ENCODE results near the gene SYNPO2. TPM values are rescaled to one million over a fixed set of nuclear protein-coding genes. Genes with fewer than 3 reads are reported as not detected.

Gene SYNPO2
- total RNA-seq, 1 donor from 2014 or later = 26.7 TPM

DNA sequence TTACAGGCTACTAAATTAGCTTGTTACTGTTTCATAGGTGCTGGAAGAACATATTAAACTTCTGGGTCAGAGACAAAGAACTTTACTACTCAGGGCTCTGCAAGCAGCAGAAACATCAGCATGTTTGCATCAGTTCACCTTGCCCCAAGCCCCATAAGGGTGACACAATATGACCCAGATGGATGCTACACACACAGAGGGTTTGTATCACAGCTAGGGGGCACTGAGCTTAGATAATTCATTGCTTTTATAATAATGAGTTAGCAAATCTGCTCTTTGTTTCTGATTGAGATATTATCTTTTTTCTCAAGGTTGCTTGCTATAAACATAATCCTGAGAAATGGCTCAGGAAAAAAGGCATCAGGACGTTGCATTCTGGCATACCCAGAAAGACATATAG, 4.8 kb upstream of the SYNPO2 start:
- no peak for DNase-seq

DNA sequence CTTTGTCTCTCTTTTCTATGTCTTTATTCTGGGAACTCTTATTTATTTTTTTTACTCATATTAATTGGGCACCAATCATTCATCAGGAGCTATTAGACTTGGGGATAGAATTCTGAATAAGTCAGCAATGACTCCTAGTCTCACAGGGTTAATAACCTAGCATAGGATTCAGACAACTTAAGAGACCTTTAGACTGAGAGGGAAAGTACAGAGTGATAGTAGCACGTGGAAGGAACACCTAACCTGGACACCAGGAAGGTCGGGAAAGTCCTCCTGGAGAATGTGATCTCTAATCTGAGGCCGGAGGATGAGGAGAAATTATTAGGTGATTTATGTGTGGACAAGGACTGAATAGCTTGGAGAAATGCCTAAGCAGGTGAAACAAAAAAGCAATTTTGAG, 3.9 kb upstream of the SYNPO2 start:
- no peak for DNase-seq

- peak; percentile 15 for DNase-seq
These were observed 648 bp downstream of the SYNPO2 start for GRCh38 chr4:118889312-118889691.

DNA sequence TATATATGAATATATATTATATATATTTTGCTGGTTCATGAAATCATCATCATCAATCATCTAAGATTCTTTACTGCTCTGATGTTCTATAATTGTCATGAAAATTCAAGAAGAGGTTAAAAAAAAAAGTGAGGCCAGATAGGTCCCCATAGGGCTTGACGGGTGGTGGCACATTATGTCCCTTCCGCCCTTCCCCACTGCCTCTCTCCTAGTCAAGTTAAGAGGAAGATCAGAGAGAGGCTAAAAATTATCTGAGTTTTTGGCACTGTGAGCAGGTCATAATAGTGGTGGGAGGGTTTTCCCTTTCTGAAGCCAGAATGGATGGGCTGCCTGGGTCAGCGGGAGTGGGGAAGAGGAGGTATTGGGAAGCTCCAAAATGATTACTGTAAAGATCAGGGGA, 5.4 kb downstream of the SYNPO2 start:
- no peak for DNase-seq

- no peak for DNase-seq
These were observed 9.6 kb downstream of the SYNPO2 start for GRCh38 chr4:118898221-118898620.

DNA sequence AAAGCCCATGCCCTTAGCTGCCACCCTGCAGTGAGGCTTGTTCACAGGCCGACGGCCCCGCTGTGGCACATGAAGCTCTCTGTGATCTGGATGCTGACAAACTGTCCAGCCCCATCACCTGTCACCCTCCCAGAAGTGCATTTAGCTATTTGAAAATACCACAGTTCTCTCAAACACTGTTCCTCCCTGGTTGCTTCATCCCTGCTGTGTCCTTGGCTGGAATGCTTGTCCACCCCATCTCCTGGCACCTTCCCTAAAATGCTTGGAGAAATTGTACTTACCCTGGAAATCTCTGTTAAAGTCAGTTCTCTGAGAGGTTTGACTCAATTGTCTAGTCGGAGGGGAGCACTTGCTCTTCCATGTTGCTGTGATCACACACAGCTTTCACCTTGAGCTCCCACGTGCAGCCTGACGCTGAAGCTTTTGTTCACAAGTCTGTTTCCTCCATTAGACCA, 10.1 kb downstream of the SYNPO2 start:
- no peak for DNase-seq

DNA sequence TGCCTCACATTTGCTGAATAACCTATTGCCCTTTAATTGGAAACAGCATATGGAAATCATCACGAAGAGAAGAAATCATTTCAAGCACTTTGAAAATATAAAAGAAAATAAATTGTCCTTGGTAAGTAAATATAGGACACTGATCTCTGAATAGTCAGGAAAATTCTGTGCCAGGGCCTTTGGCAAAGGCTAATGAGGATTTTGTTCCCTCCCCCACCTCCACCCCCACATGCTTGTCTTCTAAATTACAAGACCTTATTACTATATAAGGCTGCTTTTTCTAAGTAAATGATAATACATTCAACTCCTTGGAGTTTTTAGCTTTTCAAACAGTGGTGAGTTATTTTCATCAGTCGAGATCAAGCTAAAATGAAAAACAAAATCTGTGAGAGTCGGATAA, 15.8 kb downstream of the SYNPO2 start:
- no peak for DNase-seq

DNA sequence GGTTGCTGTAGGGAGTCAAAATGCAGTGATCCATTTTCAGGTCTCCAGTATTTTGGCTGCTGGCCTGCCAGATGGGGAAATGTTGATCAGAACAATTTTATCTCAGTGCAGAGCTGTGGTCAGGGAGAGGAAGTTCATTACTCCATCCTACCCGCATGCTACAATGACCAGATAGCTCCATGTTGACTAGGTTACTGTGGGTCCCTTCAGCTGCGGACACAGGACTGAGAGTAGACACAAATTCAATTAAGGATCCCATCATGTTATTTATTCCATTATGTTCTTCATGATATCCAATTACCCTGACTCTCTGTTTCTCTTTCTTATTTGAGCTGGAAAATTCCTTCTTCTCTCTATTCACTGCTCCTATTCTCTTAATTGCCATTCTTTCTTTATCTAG, 16.3 kb downstream of the SYNPO2 start:
- DNase-seq = no peak

- DNase-seq = no peak
These were observed 16.9 kb downstream of the SYNPO2 start for GRCh38 chr4:118905566-118905965.

DNA sequence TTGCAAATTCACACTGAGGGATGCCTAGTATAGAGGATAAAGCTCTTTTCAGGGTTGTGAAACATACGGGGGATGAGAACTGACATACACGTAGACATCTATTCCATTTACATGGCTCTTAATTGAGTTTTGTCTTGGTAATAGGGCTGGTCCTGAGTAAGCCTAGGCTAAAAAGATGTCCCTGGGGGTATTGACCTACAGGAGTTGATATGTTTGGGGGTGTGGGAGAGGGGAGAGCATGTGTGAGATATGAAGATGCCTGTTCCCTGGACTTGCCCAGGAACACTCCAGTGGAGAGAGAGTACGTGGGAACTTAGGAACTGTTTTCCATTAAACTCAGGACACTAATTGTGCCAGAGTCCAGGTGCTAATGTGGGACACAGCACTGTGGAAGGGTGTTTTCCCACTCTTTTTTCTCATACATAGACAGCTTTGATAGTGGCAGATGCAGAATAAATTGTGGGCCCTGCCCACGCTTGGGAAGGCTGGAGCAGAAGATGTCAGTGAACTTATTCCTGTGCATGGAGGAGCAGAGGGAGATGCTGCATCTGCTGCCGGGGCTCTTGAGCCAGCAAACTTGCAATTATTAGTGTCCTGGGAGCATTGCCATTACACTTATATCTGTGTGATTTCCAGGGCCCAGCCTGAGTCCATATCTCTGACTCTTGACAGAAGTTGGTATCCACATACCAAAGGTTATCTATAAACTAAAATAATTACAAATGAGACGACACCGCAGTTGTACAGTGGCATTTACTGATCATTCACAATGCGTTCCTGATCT, 20.7 kb downstream of the SYNPO2 start:
- DNase-seq = no peak

DNA sequence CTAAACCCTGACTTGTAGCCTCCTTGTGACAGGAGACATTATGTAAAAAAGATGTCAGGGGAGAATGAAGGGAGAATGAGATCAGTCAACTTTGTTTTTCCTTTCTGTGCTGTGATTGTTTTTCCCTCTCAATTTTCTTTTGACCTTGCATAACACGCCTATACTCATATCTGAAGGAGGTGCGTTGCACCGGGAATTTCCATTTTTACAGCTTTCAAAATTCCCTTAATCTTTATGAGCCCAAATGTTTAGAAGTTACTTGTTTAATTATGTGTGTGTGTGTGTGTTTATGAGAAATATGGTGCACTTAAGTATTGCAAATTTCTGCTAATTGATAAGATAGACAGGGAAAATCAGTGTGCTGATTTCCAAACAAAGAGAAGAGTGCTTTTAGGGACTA, 21.6 kb downstream of the SYNPO2 start:
- DNase-seq = no peak

DNA sequence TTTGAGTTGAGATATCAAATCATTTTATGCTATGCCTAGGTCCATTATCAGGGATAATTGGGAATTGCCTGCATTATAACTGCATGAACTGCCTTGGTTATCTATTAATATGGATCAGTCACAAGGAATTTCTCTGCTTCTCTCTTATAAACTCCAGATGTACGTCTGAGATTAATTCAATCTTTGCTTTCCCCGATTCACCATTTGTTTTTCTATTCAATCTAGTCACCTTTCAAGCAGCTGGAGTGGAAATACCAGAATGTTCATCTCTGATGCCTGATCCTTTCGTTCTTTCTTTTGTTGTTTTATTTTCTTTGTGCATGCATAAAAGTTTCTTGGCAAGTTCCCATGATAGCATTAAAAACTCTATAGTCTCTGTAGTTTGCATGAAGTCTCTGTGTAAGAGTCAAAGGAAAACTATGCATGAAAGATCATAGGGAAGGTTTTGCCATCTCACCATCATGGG, 22.6 kb downstream of the SYNPO2 start:
- peak; percentile 13 for DNase-seq

- DNase-seq = no peak
These were observed 26.8 kb downstream of the SYNPO2 start for GRCh38 chr4:118915468-118915867.

GRCh38 chr4:118916691-118917289, 28.1 kb downstream of the SYNPO2 start:
- no peak for DNase-seq

DNA sequence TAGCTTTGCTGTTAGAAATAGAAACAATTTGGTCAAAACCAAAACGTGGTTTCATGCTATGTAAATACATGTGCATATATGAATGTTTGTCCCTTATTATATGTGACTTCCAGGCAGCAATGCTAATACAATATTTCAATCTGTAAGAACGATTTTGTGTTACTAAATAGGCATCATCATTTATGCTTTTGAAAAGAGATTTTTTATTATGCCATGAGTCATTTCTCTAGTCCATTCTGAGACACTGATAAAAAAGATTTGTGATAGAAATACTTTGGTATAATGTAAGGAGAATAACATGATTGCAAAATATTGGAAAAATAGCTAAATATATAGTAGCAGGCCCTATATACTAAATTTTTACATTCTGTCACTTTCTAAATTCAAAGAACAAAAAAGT, 28.9 kb downstream of the SYNPO2 start:
- no peak for DNase-seq

DNA sequence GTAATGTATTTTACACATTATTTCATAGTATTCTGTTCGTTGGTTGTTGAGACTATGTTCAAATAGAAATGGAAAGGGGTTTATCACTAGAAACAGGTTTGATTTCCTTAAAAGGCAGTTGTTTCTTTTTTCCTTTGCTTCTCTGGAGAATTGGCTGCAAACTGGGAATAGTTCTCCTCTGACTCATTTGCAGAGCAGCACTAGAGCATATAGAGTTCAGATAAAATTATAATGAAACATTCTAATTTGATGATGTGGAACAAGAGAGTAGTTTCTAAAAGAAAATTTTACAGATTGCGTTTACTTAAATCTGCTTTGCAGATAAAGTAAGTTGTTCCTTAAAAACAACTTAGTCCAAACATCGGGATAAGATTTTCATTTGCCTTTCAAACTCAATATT, 29.7 kb downstream of the SYNPO2 start:
- DNase-seq = peak; percentile 38

GRCh38 chr4:118920247-118920646, 31.6 kb downstream of the SYNPO2 start:
- DNase-seq = peak; percentile 41

GRCh38 chr4:118921786-118922185, 33.1 kb downstream of the SYNPO2 start:
- DNase-seq = no peak

DNA sequence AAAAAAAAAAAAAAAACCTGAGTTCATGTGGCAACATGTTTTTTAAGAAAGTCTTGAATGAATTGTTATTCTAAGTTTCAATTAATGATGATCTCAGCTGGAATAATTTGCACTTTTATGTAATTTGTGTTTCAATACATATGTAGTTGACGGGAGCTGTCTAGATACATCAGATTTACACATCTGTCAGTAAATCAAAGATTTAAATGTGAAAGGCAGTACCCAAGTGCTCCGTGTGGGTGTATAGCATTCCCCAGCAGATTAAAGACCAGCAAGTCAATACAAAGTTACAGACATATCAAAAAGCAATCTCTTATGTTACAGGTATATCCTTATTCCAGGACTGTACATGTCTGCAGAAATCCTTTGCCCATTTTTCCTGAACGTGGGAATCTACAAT, 35.2 kb downstream of the SYNPO2 start:
- no peak for DNase-seq

DNA sequence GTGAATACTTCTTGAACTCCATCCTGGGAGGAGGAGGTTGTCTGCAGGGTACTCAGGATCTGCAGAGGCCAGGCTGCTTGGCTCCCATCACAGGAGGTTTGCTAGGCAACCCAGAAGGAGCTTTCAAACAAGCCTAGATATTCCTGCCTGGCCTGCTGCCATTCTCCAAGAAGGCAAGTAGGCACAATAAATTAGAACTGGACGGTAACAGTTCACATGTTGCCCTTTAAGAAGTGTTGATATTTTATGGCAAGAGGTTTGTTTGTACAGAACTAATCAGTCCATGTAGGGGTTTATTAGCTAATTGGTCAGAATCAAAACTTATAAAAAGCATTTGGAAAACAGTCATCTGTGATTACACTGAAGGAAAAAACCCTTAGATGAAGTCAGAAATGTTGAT, 39.3 kb downstream of the SYNPO2 start:
- DNase-seq = no peak

DNA sequence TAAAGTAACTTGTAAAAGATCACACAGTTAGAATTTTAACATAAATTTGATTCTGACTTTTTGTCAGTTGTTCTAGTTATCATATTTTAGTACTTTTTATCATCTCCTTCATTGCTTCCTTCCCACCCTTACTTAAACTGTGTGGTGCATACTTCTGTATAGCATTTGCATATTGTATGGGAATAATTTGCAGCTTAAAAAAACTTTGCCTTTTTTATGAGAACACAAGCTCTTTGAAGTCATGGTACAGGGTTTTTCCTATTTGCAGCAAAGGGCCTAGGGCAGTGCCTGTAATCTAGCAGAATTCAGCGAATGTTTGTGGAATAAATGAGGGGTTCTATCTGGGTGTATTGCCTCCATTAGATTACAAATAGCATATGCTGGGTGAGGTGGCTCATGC, 41.6 kb downstream of the SYNPO2 start:
- no peak for DNase-seq

- DNase-seq = no peak
These were observed 43.1 kb downstream of the SYNPO2 start for GRCh38 chr4:118931786-118932185.

GRCh38 chr4:118935819-118936218, 47.2 kb downstream of the SYNPO2 start:
- no peak for DNase-seq

DNA sequence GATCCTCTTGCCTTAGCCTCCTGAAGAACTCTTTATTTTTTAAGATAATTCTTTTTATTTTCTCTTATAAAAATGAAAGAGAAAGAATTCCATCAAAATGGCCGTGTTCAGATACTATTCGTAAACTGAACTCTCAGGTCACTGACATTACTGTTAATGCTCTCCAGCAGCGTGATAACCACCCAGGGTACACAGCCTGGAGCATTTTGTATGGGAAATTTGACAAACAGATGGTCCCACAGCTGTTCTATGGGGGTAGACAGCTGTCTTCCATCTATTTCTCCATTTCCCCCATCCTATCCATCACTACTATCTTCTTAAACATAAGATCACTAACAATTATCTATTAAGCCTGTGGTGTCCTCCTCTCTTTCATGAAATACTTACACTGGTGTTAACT, 47.8 kb downstream of the SYNPO2 start:
- no peak for DNase-seq

Measured in skin of body (tissue), 2 donors.